GM15510 (cell line): Measurements from ENCODE around the gene CTIF.

Experiments used
- POLR2A ChIP-seq: IDR thresholded peaks from 3 replicates; pipeline ENCODE4 v1.6.1; 2011; ENCODE audit warnings: borderline replicate concordance; ENCODE audit not compliant: insufficient read length; ENCODE audit errors: extremely low read depth

Gene CTIF

GRCh38 chr18:48889115-48889941 is 350.5 kb downstream of the CTIF start:
- no peak for TF ChIP-seq POLR2A

- TF ChIP-seq POLR2A, result no peak
Measured at GRCh38 chr18:48889981-48890762, 351.3 kb downstream of the CTIF start.

- TF ChIP-seq POLR2A, result no peak
Measured at GRCh38 chr18:48891721-48892120, 352.9 kb downstream of the CTIF start.

- no peak for TF ChIP-seq POLR2A
Measured at GRCh38 chr18:48892146-48892855, 353.5 kb downstream of the CTIF start.

GRCh38 chr18:48893061-48893607 is 354.3 kb downstream of the CTIF start:
- TF ChIP-seq POLR2A, result no peak

GRCh38 chr18:48893608-48894600 is 355.1 kb downstream of the CTIF start:
- TF ChIP-seq POLR2A, result no peak

- TF ChIP-seq POLR2A, result no peak
Measured at GRCh38 chr18:48894799-48895346, 356.0 kb downstream of the CTIF start.

GRCh38 chr18:48896326-48896874 is 357.6 kb downstream of the CTIF start:
- TF ChIP-seq POLR2A, result no peak

- no peak for TF ChIP-seq POLR2A
Measured at GRCh38 chr18:48896875-48897511, 358.2 kb downstream of the CTIF start.

GRCh38 chr18:48897531-48897930 is 358.7 kb downstream of the CTIF start:
- no peak for TF ChIP-seq POLR2A

GRCh38 chr18:48898521-48898920 is 359.7 kb downstream of the CTIF start:
- TF ChIP-seq POLR2A, result no peak

GRCh38 chr18:48899558-48900174 is 360.8 kb downstream of the CTIF start:
- no peak for TF ChIP-seq POLR2A
